Keratinocyte (primary cell): ENCODE data around the gene KDR. TPM values are rescaled to one million over a fixed set of nuclear protein-coding genes. Genes with fewer than 3 reads are reported as not detected.

Experiments used
- DNase-seq: peaks from one replicate; pipeline ENCODE4 v3.0.0-alpha.2; 2011; ENCODE audit warnings: low read depth, missing footprints, low spot score
- FAIRE-seq: peaks from 2 replicates; lab custom pipeline; 2011; peaks lifted over from hg19 to GRCh38; lab: Jason Lieb, UNC
- H2AFZ ChIP-seq: 2 replicates; pipeline ENCODE4 v1.6.0; 2012; ENCODE audit warnings: low read length, control low read depth, inconsistent platforms; ENCODE audit not compliant: control insufficient read depth
- H3K27ac ChIP-seq: 2 replicates; pipeline ENCODE4 v1.5.1; 2011; ENCODE audit warnings: low read length; ENCODE audit not compliant: control insufficient read depth, insufficient read depth
- H3K27me3 ChIP-seq: 3 replicates; pipeline ENCODE4 v1.6.0; 2011; ENCODE audit warnings: low read length; ENCODE audit not compliant: control insufficient read depth, insufficient read depth; ENCODE audit errors: extremely low read depth
- H3K36me3 ChIP-seq, 2 experiments: 2 replicates in 1 of 2; 3 replicates in 1 of 2; pipeline ENCODE4 v1.5.1; 2011; ENCODE audit warnings: low read length in 2 of 2, mild to moderate bottlenecking in 1 of 2; ENCODE audit not compliant: control insufficient read depth in 2 of 2, insufficient read depth in 2 of 2; ENCODE audit errors: extremely low read depth in 1 of 2
- H3K4me1 ChIP-seq: 3 replicates; pipeline ENCODE4 v1.5.1; 2011; ENCODE audit warnings: low read length; ENCODE audit not compliant: control insufficient read depth, insufficient read depth; ENCODE audit errors: extremely low read depth
- H3K4me2 ChIP-seq: 3 replicates; pipeline ENCODE4 v1.6.0; 2011; ENCODE audit warnings: low read depth, low read length; ENCODE audit not compliant: control insufficient read depth, insufficient read depth; ENCODE audit errors: extremely low read depth
- H3K4me3 ChIP-seq, 3 experiments: fragments of 200-600 bp in 1 of 3; sonication (generic) in 1 of 3; 2 replicates in 2 of 3; 3 replicates in 1 of 3; pipeline ENCODE4 v1.5.1; 2011 to 2016; ENCODE audit warnings: low read length in 3 of 3, mild to moderate bottlenecking in 3 of 3, control low read depth in 2 of 3, inconsistent platforms in 1 of 3, low read depth in 1 of 3, mixed read lengths in 1 of 3, mixed run types in 1 of 3, moderate library complexity in 1 of 3; ENCODE audit not compliant: control insufficient read depth in 2 of 3, insufficient read depth in 2 of 3; ENCODE audit errors: extremely low read depth in 1 of 3
- H3K79me2 ChIP-seq: 2 replicates; pipeline ENCODE4 v1.6.0; 2012; ENCODE audit warnings: low read length; ENCODE audit not compliant: control insufficient read depth, insufficient read depth
- H3K9ac ChIP-seq: 3 replicates; pipeline ENCODE4 v1.6.0; 2011; ENCODE audit warnings: low read length; ENCODE audit not compliant: control insufficient read depth, insufficient read depth; ENCODE audit errors: extremely low read depth
- H3K9me1 ChIP-seq: 3 replicates; pipeline ENCODE4 v1.6.0; 2011; ENCODE audit warnings: low read length; ENCODE audit not compliant: control insufficient read depth, insufficient read depth; ENCODE audit errors: extremely low read depth
- H3K9me3 ChIP-seq: 2 replicates; pipeline ENCODE4 v1.5.1; 2012; ENCODE audit warnings: low read depth, low read length; ENCODE audit not compliant: control insufficient read depth
- H4K20me1 ChIP-seq: 3 replicates; pipeline ENCODE4 v1.6.0; 2011; ENCODE audit warnings: low read length; ENCODE audit not compliant: control insufficient read depth, insufficient read depth; ENCODE audit errors: extremely low read depth
- CTCF ChIP-seq, 3 experiments: IDR thresholded peaks in 1 of 3; conservative IDR thresholded peaks in 1 of 3; optimal IDR thresholded peaks in 1 of 3; 2 replicates in 2 of 3; 3 replicates in 1 of 3; pipeline versions ENCODE3 to v1.5.1; 2011; ENCODE audit warnings: low read length in 3 of 3, mild to moderate bottlenecking in 3 of 3, moderate library complexity in 2 of 3, control low read depth in 1 of 3, inconsistent platforms in 1 of 3; ENCODE audit not compliant: insufficient read depth in 2 of 3; ENCODE audit errors: extremely low read depth in 1 of 3
- EZH2 ChIP-seq: IDR thresholded peaks from one replicate; pipeline ENCODE4 v1.6.1; 2012; ENCODE audit warnings: inconsistent platforms, mild to moderate bottlenecking, low read length, moderate library complexity
- dilution Hi-C: fragments of 300-500 bp; cut with MboI; formaldehyde crosslinking; loops from one replicate; pipeline ENCODE4 v1.7.0; 2020; ENCODE audit warnings: low sequenced_read_pairs; ENCODE audit not compliant: extremely low pct_ligation_motif_present
- polyA plus RNA-seq, 5 experiments: library from polyadenylated mRNA; depleted of rRNA in 3 of 5; stranded (reverse) in 3 of 5; stranded (forward) in 1 of 5; unstranded in 1 of 5; fragments of >200 nt; gene quantifications; 1 replicate in 1 of 5; 2 replicates in 3 of 5; 3 replicates in 1 of 5; pipeline versions ENCODE4 v1.2.1 to v1.2.3, GENCODE V29; 2011 to 2012; ENCODE audit warnings: missing spikeins in 2 of 5, low read depth in 1 of 5, low replicate concordance in 1 of 5

Gene KDR
- polyA plus RNA-seq, 1 donor (not counting 4 experiments of a cell fraction or from before 2014, with no cell fraction given): not detected

DNA sequence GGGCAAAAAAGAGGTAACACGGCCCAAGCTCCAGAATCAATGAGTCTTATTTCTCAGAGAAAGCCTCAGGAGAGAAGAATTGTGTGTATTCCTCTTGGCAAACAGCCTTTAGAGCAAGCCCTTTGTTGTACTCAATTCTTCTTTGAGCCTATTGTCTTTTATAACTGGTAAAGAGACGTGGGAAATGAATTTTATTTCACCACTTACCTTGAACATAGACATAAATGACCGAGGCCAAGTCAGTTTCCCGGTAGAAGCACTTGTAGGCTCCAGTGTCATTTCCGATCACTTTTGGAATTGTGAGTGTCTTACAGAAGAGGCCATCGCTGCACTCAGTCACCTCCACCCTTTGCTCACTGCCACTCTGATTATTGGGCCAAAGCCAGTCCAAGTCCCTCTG is 7.0 kb downstream of the KDR start:
- no peaks in the 10 kb centered on the region for H3K36me3 ChIP-seq
- no peaks in the 10 kb centered on the region for H3K79me2 ChIP-seq
- H3K9ac ChIP-seq: no peak overlapping the region
- H3K27ac ChIP-seq: no peak overlapping the region
- H3K27me3 ChIP-seq: peaks cover 9% of the 10 kb centered on the region
- dilution Hi-C loops: no loop called here
- no peak overlapping the region for H2AFZ ChIP-seq
- FAIRE-seq (no peak), DNase-seq (no peak)
- H3K4me1 ChIP-seq: no peaks in the 10 kb centered on the region
- TF ChIP-seq EZH2 (no peak), CTCF (optimal IDR thresholded peaks at IDR 0.05 in 1 of 3, IDR thresholded peaks at IDR 0.05 in 1 of 3, conservative IDR thresholded peaks at IDR 0.05 in 1 of 3; ENCODE audit: extremely low read depth in 1 of 3, insufficient read depth in 2 of 3, low read length in 3 of 3) (no peak)
- H3K9me3 ChIP-seq: no peaks in the 10 kb centered on the region
- H3K4me2 ChIP-seq: no peak overlapping the region
- H4K20me1 ChIP-seq: no peaks in the 10 kb centered on the region
- no peak overlapping the region for H3K4me3 ChIP-seq
- no peaks in the 10 kb centered on the region for H3K9me1 ChIP-seq

DNA sequence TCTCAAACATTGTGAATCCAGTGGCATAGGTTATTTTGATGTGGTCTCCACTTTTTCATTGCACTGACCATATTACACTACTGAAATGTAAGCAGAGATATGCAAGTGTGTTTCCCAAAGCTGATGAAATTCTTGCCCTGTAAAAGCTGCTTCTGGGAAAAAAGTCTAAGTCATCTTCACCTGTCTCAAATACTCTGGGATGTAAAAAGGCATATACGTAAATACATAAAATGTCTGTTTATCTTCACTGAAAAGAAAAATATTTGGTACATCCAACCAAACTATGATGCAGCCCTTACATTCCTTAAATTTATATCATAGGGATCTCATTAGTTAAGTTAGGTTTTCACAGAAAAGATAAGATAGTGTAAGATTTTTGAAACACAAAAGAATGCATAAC is 7.9 kb downstream of the KDR start:
- DNase-seq: no peak
- dilution Hi-C loops: no loop called here
- no peaks in the 10 kb centered on the region for H3K9me3 ChIP-seq

More for the DNA sequence above, 7.9 kb downstream of the KDR start:
- Histone ChIP-seq H3K79me2 (no peaks in the 10 kb centered on the region), H3K27me3 (peaks cover under 1% of the 10 kb centered on the region), H2AFZ (no peak overlapping the region), H3K36me3 (no peaks in the 10 kb centered on the region), H3K9me1 (no peaks in the 10 kb centered on the region), H3K4me3 (no peak overlapping the region), H3K9ac (no peak overlapping the region), H3K4me1 (no peaks in the 10 kb centered on the region), H4K20me1 (no peaks in the 10 kb centered on the region), H3K27ac (no peak overlapping the region), H3K4me2 (no peak overlapping the region)
- TF ChIP-seq EZH2: no peak
- TF ChIP-seq CTCF (optimal IDR thresholded peaks at IDR 0.05 in 1 of 3, IDR thresholded peaks at IDR 0.05 in 1 of 3, conservative IDR thresholded peaks at IDR 0.05 in 1 of 3; ENCODE audit: extremely low read depth in 1 of 3, insufficient read depth in 2 of 3, low read length in 3 of 3): no peak
- no peak for FAIRE-seq
